Cardiac fibroblast (primary cell): ENCODE measurements around the gene RFX1.

Source experiments
- DNase-seq, 2 donors: peaks; one replicate each; pipeline versions ENCODE4 v3.0.0 to v3.0.0-alpha.2; 2010; ENCODE audit warnings: low read depth in 2 of 2
- H3K4me3 ChIP-seq, 2 donors: replicated peaks in 1 of 2; 1 replicate in 1 of 2; 2 replicates in 1 of 2; pipeline ENCODE4 v1.5.1; 2011; ENCODE audit warnings: low read depth in 2 of 2, low read length in 2 of 2, mild to moderate bottlenecking in 2 of 2, moderate library complexity in 1 of 2
- TF ChIP-seq, protein P1 (sequence below): IDR thresholded peaks from one replicate; pipeline ENCODE4 v1.5.1; 2011; ENCODE audit warnings: low read depth, mild to moderate bottlenecking, low read length, inconsistent platforms

Gene RFX1

DNA sequence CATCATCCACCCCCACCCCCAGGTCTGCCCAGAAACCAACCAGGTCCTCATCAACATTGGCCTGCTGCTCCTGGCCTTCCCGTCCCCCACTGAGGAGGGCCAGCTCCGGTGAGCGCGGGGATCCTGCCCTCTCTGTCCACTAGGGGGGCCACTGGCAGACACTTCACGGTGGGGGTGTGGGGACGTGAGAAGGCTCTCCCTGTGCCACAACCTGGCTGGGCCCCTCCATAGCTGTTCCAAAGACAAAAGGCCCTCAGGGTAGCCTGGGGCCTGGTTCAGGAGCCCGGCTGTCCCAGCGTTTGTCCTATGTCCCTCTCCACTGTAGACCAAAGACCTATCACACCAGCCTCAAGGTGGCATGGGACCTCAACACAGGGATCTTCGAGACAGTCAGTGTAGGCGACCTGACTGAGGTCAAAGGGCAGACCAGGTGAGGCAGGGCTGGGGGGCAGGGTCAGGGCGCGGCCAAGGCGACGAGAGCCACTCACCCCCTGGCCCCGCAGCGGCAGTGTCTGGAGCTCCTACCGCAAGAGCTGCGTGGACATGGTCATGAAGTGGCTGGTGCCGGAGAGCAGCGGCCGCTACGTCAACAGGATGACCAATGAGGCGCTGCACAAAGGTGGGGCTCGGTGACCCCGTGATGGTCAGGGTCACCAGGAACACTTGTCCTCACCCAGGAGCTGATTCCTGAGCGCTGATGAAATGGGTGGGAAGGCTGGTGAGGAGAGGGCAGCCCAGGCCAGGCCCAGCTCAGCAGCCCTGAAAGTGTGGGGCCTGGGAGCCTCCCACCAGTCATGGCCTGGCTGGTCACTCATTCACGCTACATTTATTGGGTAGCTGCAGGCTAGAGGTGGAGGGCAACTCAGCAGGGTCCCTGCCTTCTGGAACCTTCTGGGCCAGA lies 45.9 kb downstream of the RFX1 start:
- TF ChIP-seq, protein P1, sequence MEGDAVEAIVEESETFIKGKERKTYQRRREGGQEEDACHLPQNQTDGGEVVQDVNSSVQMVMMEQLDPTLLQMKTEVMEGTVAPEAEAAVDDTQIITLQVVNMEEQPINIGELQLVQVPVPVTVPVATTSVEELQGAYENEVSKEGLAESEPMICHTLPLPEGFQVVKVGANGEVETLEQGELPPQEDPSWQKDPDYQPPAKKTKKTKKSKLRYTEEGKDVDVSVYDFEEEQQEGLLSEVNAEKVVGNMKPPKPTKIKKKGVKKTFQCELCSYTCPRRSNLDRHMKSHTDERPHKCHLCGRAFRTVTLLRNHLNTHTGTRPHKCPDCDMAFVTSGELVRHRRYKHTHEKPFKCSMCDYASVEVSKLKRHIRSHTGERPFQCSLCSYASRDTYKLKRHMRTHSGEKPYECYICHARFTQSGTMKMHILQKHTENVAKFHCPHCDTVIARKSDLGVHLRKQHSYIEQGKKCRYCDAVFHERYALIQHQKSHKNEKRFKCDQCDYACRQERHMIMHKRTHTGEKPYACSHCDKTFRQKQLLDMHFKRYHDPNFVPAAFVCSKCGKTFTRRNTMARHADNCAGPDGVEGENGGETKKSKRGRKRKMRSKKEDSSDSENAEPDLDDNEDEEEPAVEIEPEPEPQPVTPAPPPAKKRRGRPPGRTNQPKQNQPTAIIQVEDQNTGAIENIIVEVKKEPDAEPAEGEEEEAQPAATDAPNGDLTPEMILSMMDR, result peak; percentile 23
- H3K4me3 ChIP-seq, result no peak overlapping the region
- DNase-seq, result no peak

GRCh38 chr19:13959141-13959961 lies 46.8 kb downstream of the RFX1 start:
- no peak for DNase-seq
- TF ChIP-seq, protein P1, result no peak
- H3K4me3 ChIP-seq, result no peak overlapping the region

DNA sequence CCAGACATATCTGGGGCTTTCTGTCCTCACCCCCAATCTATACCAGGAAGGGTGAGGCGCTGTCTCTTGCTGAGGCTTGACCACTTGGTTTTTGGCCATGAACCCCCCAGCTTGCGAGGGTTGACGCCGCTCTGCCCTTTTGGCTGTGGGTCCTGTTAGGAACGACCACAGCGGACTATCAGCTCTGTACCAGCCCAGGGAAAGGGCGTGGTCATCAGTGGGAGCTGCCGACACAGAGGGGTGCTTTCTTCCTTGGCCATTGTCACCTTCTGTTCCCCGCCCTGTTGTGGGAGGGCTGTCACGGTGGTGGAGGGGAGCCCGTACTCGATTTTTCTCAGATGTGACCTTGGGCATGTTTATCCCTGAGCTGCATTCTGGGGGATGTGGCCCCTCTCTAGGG lies 48.1 kb downstream of the RFX1 start:
- no peak overlapping the region for H3K4me3 ChIP-seq
- TF ChIP-seq, protein P1, result no peak

GRCh38 chr19:13957051-13957450 lies 49.1 kb downstream of the RFX1 start:
- TF ChIP-seq, protein P1, result no peak
- no peak overlapping the region for H3K4me3 ChIP-seq
- DNase-seq, result no peak

More for the DNA sequence above, 48.1 kb downstream of the RFX1 start:
- no peak for DNase-seq

DNA sequence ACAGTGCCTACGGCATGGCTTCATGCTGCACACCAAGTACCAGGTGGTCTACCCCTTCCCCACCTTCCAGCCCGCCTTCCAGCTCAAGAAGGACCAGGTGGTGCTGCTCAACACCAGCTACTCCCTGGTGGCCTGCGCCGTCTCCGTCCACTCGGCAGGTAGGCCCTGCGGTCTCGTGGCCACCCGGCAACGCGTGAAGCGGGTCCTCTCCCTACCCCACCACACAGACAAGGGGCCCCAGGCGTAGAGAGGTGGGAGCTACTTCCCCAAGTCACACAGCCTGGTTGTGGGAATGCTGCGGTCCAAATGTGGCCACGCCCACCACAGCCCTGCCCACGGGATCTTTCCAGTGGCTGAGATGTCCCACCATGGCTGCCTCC lies 49.8 kb downstream of the RFX1 start:
- DNase-seq, result no peak
- TF ChIP-seq, protein P1, result no peak
- H3K4me3 ChIP-seq, result no peak overlapping the region

GRCh38 chr19:13955662-13956364 lies 50.3 kb downstream of the RFX1 start:
- DNase-seq, result no peak
- no peak overlapping the region for H3K4me3 ChIP-seq
- TF ChIP-seq, protein P1, result no peak
